Measurements from ENCODE around the gene MSMP. TPM values are rescaled to one million over a fixed set of nuclear protein-coding genes. Genes with fewer than 3 reads are reported as not detected.

Gene MSMP
- total and polyA plus RNA-seq, 10 of the 15 experiments (the other 5 are each of a cell fraction or from before 2014, with no cell fraction given) = 0.33 to 2.4 (median 0.86) TPM; not detected in 4

- Histone ChIP-seq H2AFZ (ENCODE audit: control insufficient read depth, low read depth, low read length) (no peak overlapping the region), H3K4me3 (no peak overlapping the region), H3K4me2 (ENCODE audit: control insufficient read depth, insufficient read depth) (no peak overlapping the region), H3K9me3 (replicated peaks; ENCODE audit: control insufficient read depth, insufficient read depth, low read length) (no peaks in the 10 kb centered on the region), H3K4me1 (ENCODE audit: control insufficient read depth, insufficient read depth, low read length) (no peaks in the 10 kb centered on the region), H3K9ac (ENCODE audit: control insufficient read depth, insufficient read depth, low read length) (no peak overlapping the region), H3K27me3 (replicated peaks in 1 of 2; ENCODE audit: control insufficient read depth in 2 of 2, insufficient read depth in 2 of 2, low read length in 1 of 2) (no peaks in the 10 kb centered on the region), H3K79me2 (ENCODE audit: control insufficient read depth, insufficient read depth, low read length) (no peaks in the 10 kb centered on the region), H4K20me1 (ENCODE audit: control insufficient read depth, insufficient read depth) (no peaks in the 10 kb centered on the region), H3K27ac (ENCODE audit: control insufficient read depth, insufficient read depth) (no peak overlapping the region), H3K36me3 (ENCODE audit: control insufficient read depth in 2 of 2, insufficient read depth in 2 of 2, low read length in 1 of 2) (peaks cover 61 to 68% of the 10 kb centered on the region in 2 experiments)
- ATAC-seq (no peak), FAIRE-seq (no peak), DNase-seq (ENCODE audit: low read depth, low spot score) (no peak)
- intact Hi-C loops (cut with micrococcal nuclease; ENCODE audit: unreplicated experiment) = no loop called here
- in situ Hi-C loops (cut with MboI) = no loop called here
- WGBS (ENCODE audit: insufficient coverage, insufficient replicate concordance, low lambda C conversion rate, missing lambda C conversion rate) = 97% methylated on average over 25 of the region's 26 CpGs
- ChIA-PET SMC1A (ENCODE audit: uncharacterized antibody, unreplicated experiment) (no interaction called here), RAD21 (ENCODE audit: unreplicated experiment) (no interaction called here), POLR2A (no interaction called here), CTCF (interaction anchor here (1.3 kb wide), 1 partner anchor 10 kb away, joined by 3 read pairs; no protein-coding TSS in a partner anchor)
- no peak for TF ChIP-seq PRDM15 (CRISPR knock-in tag; IDR thresholded peaks at IDR 0.05)
- no TSS peak for BruUV-seq (replicated peaks)
These were observed 50.0 kb downstream of the MSMP start for GRCh38 chr9:35703906-35704672.

Small RNA genes within 50 kb of the gene (microRNA-seq; reads per million reads assigned to microRNA genes)
- gene MIR6852 (not detected), gene MIR6853 (not detected)

Small RNA genes within 50 kb of the gene (small RNA-seq; reads per million reads assigned to genes)
- 0.20 reads per million for gene MIR6853

Other genes with a start within 250 kb of the MSMP start
Only the 7 nearest of the 21 such genes appear.
- gene TLN1, start 22.1 kb downstream of the MSMP start, total RNA-seq (2014; rRNA removed) = 119 and 143 TPM in 2 replicates
- gene TLN1, start 22.1 kb downstream of the MSMP start, total RNA-seq (2014; rRNA removed; fragmentation: Illumina TruSeq; extraction: Trizol) = 49.5 and 61.0 TPM in 2 replicates
- gene TLN1, start 22.1 kb downstream of the MSMP start, total RNA-seq (2021) = 305 and 308 TPM in 2 replicates
- 30.2 and 69.8 TPM in 2 replicates for gene TLN1, start 22.1 kb downstream of the MSMP start, polyA plus RNA-seq (2011; rRNA removed)
- gene TLN1, start 22.1 kb downstream of the MSMP start, polyA plus RNA-seq (2014; fragmentation: Illumina TruSeq; extraction: Trizol) = 57.6 and 73.4 TPM in 2 replicates
- gene TLN1, start 22.1 kb downstream of the MSMP start, polyA plus RNA-seq (2014; fragmentation: Nextera tagmentation; extraction: Ambion mirVana) = 10 to 100 TPM; 11.6 to 13.2 TPM
- gene TLN1, start 22.1 kb downstream of the MSMP start, polyA plus RNA-seq (2014; rRNA removed) = 70.3 and 109 TPM in 2 replicates
- 10 to 100 TPM; 92.2 to 96.1 TPM for gene TLN1, start 22.1 kb downstream of the MSMP start, polyA plus RNA-seq (2016; fragmentation: Nextera tagmentation; extraction: Ambion mirVana)
- gene CREB3, start 21.6 kb downstream of the MSMP start, total RNA-seq (2014; rRNA removed) = 21.6 and 23.4 TPM in 2 replicates
- 18.1 and 18.3 TPM in 2 replicates for gene CREB3, start 21.6 kb downstream of the MSMP start, total RNA-seq (2014; rRNA removed; fragmentation: Illumina TruSeq; extraction: Trizol)
- gene CREB3, start 21.6 kb downstream of the MSMP start, total RNA-seq (2021) = 21.4 and 22.9 TPM in 2 replicates
- 12.0 and 16.3 TPM in 2 replicates for gene CREB3, start 21.6 kb downstream of the MSMP start, polyA plus RNA-seq (2011; rRNA removed)
- gene CREB3, start 21.6 kb downstream of the MSMP start, polyA plus RNA-seq (2014; fragmentation: Illumina TruSeq; extraction: Trizol) = 17.8 and 20.1 TPM in 2 replicates
- gene CREB3, start 21.6 kb downstream of the MSMP start, polyA plus RNA-seq (2014; fragmentation: Nextera tagmentation; extraction: Ambion mirVana) = 10 to 100 TPM in 1 of 2 experiments, 1 to 10 TPM in 1; 9.8 to 14.1 TPM
- gene CREB3, start 21.6 kb downstream of the MSMP start, polyA plus RNA-seq (2014; rRNA removed) = 19.5 and 20.6 TPM in 2 replicates
- gene CREB3, start 21.6 kb downstream of the MSMP start, polyA plus RNA-seq (2016; fragmentation: Nextera tagmentation; extraction: Ambion mirVana) = 10 to 100 TPM; 33.2 to 38.9 TPM
- 24.2 and 25.3 TPM in 2 replicates for gene GBA2, start 5.0 kb downstream of the MSMP start, total RNA-seq (2014; rRNA removed)
- 18.6 and 23.4 TPM in 2 replicates for gene GBA2, start 5.0 kb downstream of the MSMP start, total RNA-seq (2014; rRNA removed; fragmentation: Illumina TruSeq; extraction: Trizol)
- 35.8 and 40.8 TPM in 2 replicates for gene GBA2, start 5.0 kb downstream of the MSMP start, total RNA-seq (2021)
- 35.1 and 44.0 TPM in 2 replicates for gene GBA2, start 5.0 kb downstream of the MSMP start, polyA plus RNA-seq (2011; rRNA removed)
- gene GBA2, start 5.0 kb downstream of the MSMP start, polyA plus RNA-seq (2014; fragmentation: Illumina TruSeq; extraction: Trizol) = 33.0 and 36.1 TPM in 2 replicates
- gene GBA2, start 5.0 kb downstream of the MSMP start, polyA plus RNA-seq (2014; fragmentation: Nextera tagmentation; extraction: Ambion mirVana) = 10 to 100 TPM; 15.3 TPM
- 45.1 and 48.8 TPM in 2 replicates for gene GBA2, start 5.0 kb downstream of the MSMP start, polyA plus RNA-seq (2014; rRNA removed)
- 10 to 100 TPM; 27.4 to 30.8 TPM for gene GBA2, start 5.0 kb downstream of the MSMP start, polyA plus RNA-seq (2016; fragmentation: Nextera tagmentation; extraction: Ambion mirVana)
- 7.6 and 8.3 TPM in 2 replicates for gene RGP1, start 5.0 kb downstream of the MSMP start, total RNA-seq (2014; rRNA removed)
- 7.1 and 7.3 TPM in 2 replicates for gene RGP1, start 5.0 kb downstream of the MSMP start, total RNA-seq (2014; rRNA removed; fragmentation: Illumina TruSeq; extraction: Trizol)
- gene RGP1, start 5.0 kb downstream of the MSMP start, total RNA-seq (2021) = 13.7 and 14.9 TPM in 2 replicates
- gene RGP1, start 5.0 kb downstream of the MSMP start, polyA plus RNA-seq (2011; rRNA removed) = 11.5 and 13.7 TPM in 2 replicates
- 8.0 and 8.8 TPM in 2 replicates for gene RGP1, start 5.0 kb downstream of the MSMP start, polyA plus RNA-seq (2014; fragmentation: Illumina TruSeq; extraction: Trizol)
- under 1 TPM; 0.44 to 0.89 TPM for gene RGP1, start 5.0 kb downstream of the MSMP start, polyA plus RNA-seq (2014; fragmentation: Nextera tagmentation; extraction: Ambion mirVana)
- 8.2 and 8.4 TPM in 2 replicates for gene RGP1, start 5.0 kb downstream of the MSMP start, polyA plus RNA-seq (2014; rRNA removed)
- 1 to 10 TPM; 3.4 to 3.6 TPM for gene RGP1, start 5.0 kb downstream of the MSMP start, polyA plus RNA-seq (2016; fragmentation: Nextera tagmentation; extraction: Ambion mirVana)
- gene NPR2, start 37.3 kb upstream of the MSMP start, total RNA-seq (2014; rRNA removed) = 4.1 and 4.3 TPM in 2 replicates
- gene NPR2, start 37.3 kb upstream of the MSMP start, total RNA-seq (2014; rRNA removed; fragmentation: Illumina TruSeq; extraction: Trizol) = 4.2 and 5.2 TPM in 2 replicates
- 7.4 and 8.6 TPM in 2 replicates for gene NPR2, start 37.3 kb upstream of the MSMP start, total RNA-seq (2021)
- gene NPR2, start 37.3 kb upstream of the MSMP start, polyA plus RNA-seq (2011; rRNA removed) = 18.0 and 20.9 TPM in 2 replicates
- gene NPR2, start 37.3 kb upstream of the MSMP start, polyA plus RNA-seq (2014; fragmentation: Illumina TruSeq; extraction: Trizol) = 7.7 and 9.2 TPM in 2 replicates
- gene NPR2, start 37.3 kb upstream of the MSMP start, polyA plus RNA-seq (2014; fragmentation: Nextera tagmentation; extraction: Ambion mirVana) = 1 to 10 TPM; 6.7 to 7.1 TPM
- 7.0 and 8.5 TPM in 2 replicates for gene NPR2, start 37.3 kb upstream of the MSMP start, polyA plus RNA-seq (2014; rRNA removed)
- 1 to 10 TPM; 2.0 to 2.4 TPM for gene NPR2, start 37.3 kb upstream of the MSMP start, polyA plus RNA-seq (2016; fragmentation: Nextera tagmentation; extraction: Ambion mirVana)
- 1.1 and 1.3 TPM in 2 replicates for gene SPAG8, start 58.0 kb upstream of the MSMP start, total RNA-seq (2014; rRNA removed)
- 0.28 and 0.72 TPM in 2 replicates for gene SPAG8, start 58.0 kb upstream of the MSMP start, total RNA-seq (2014; rRNA removed; fragmentation: Illumina TruSeq; extraction: Trizol)
- 0.72 and 0.98 TPM in 2 replicates for gene SPAG8, start 58.0 kb upstream of the MSMP start, total RNA-seq (2021)
- gene SPAG8, start 58.0 kb upstream of the MSMP start, polyA plus RNA-seq (2011; rRNA removed) = 0.86 and 0.95 TPM in 2 replicates
- gene SPAG8, start 58.0 kb upstream of the MSMP start, polyA plus RNA-seq (2014; fragmentation: Illumina TruSeq; extraction: Trizol) = 0.47 and 1.4 TPM in 2 replicates
- under 1 TPM; 0.40 to 0.55 TPM for gene SPAG8, start 58.0 kb upstream of the MSMP start, polyA plus RNA-seq (2014; fragmentation: Nextera tagmentation; extraction: Ambion mirVana)
- 0.65 and 1.2 TPM in 2 replicates for gene SPAG8, start 58.0 kb upstream of the MSMP start, polyA plus RNA-seq (2014; rRNA removed)
- gene SPAG8, start 58.0 kb upstream of the MSMP start, polyA plus RNA-seq (2016; fragmentation: Nextera tagmentation; extraction: Ambion mirVana) = under 1 TPM; 0.77 to 0.91 TPM
- 49.4 and 56.9 TPM in 2 replicates for gene HINT2, start 60.8 kb upstream of the MSMP start, total RNA-seq (2014; rRNA removed)
- 40.7 and 41.0 TPM in 2 replicates for gene HINT2, start 60.8 kb upstream of the MSMP start, total RNA-seq (2014; rRNA removed; fragmentation: Illumina TruSeq; extraction: Trizol)
- gene HINT2, start 60.8 kb upstream of the MSMP start, total RNA-seq (2021) = 59.2 and 59.9 TPM in 2 replicates
- gene HINT2, start 60.8 kb upstream of the MSMP start, polyA plus RNA-seq (2011; rRNA removed) = 27.6 and 33.3 TPM in 2 replicates
- gene HINT2, start 60.8 kb upstream of the MSMP start, polyA plus RNA-seq (2014; fragmentation: Illumina TruSeq; extraction: Trizol) = 46.0 and 46.6 TPM in 2 replicates
- 10 to 100 TPM; 12.1 to 32.0 TPM for gene HINT2, start 60.8 kb upstream of the MSMP start, polyA plus RNA-seq (2014; fragmentation: Nextera tagmentation; extraction: Ambion mirVana)
- 65.0 and 69.1 TPM in 2 replicates for gene HINT2, start 60.8 kb upstream of the MSMP start, polyA plus RNA-seq (2014; rRNA removed)
- gene HINT2, start 60.8 kb upstream of the MSMP start, polyA plus RNA-seq (2016; fragmentation: Nextera tagmentation; extraction: Ambion mirVana) = 100 to 1,000 TPM; 130 to 144 TPM

All from GM12878 (cell line).